ENCODE measurements around the gene DUSP19.

Gene DUSP19

GRCh38 chr2:183037074-183037552, 41.4 kb upstream of the DUSP19 start:
- peak; percentile 42 for ATAC-seq
- TF ChIP-seq PPARA (CRISPR knock-in tag; IDR thresholded peaks at IDR 0.05; ENCODE audit: borderline replicate concordance) (no peak), ZNF70 (CRISPR knock-in tag; IDR thresholded peaks at IDR 0.05) (peak; percentile 96)

GRCh38 chr2:183037553-183038340, 40.8 kb upstream of the DUSP19 start:
- ATAC-seq: peak; percentile 53
- TF ChIP-seq PATZ1 (CRISPR knock-in tag; IDR thresholded peaks at IDR 0.05; ENCODE audit: borderline replicate concordance) (0 out of 2 replicates have a peak, but pooled peaks have one; percentile 21), CSDC2 (CRISPR knock-in tag; IDR thresholded peaks at IDR 0.05) (no peak), ZNF8 (CRISPR knock-in tag; IDR thresholded peaks at IDR 0.05) (no peak)

GRCh38 chr2:183038341-183039300, 39.9 kb upstream of the DUSP19 start, which contains the start of gene NCKAP1:
Gene NCKAP1, minus strand, starts transcription at chr2:183038457. Its CDS starts 358 bp downstream, at chr2:183038099.
- ATAC-seq: peak; percentile 89
- TF ChIP-seq TSHZ2 (CRISPR knock-in tag; IDR thresholded peaks at IDR 0.05): 0 out of 2 replicates have a peak, but pooled peaks have one; percentile 48
- no peak for TF ChIP-seq ESRRG (CRISPR knock-in tag; IDR thresholded peaks at IDR 0.05)

GRCh38 chr2:183040604-183041003, 37.9 kb upstream of the DUSP19 start:
- ATAC-seq: no peak
- TF ChIP-seq ZC3H10 (CRISPR knock-in tag; IDR thresholded peaks at IDR 0.05) (no peak), RARB (CRISPR knock-in tag; IDR thresholded peaks at IDR 0.05) (no peak), POU6F1 (CRISPR knock-in tag; IDR thresholded peaks at IDR 0.05; ENCODE audit: borderline replicate concordance, low read depth) (no peak), ZNF565 (CRISPR knock-in tag; conservative IDR thresholded peaks at IDR 0.05; ENCODE audit: low read depth) (no peak), CSDC2 (CRISPR knock-in tag; IDR thresholded peaks at IDR 0.05) (no peak), SNAI2 (CRISPR knock-in tag; IDR thresholded peaks at IDR 0.05) (no peak), ZNF70 (CRISPR knock-in tag; IDR thresholded peaks at IDR 0.05) (no peak), OSR1 (CRISPR knock-in tag; IDR thresholded peaks at IDR 0.05) (no peak), ZFP30 (CRISPR knock-in tag; IDR thresholded peaks at IDR 0.05) (no peak), GLIS3 (CRISPR knock-in tag; IDR thresholded peaks at IDR 0.05) (no peak), TSHZ2 (CRISPR knock-in tag; IDR thresholded peaks at IDR 0.05) (no peak), ZNF8 (CRISPR knock-in tag; IDR thresholded peaks at IDR 0.05) (no peak), CSRNP3 (CRISPR knock-in tag; IDR thresholded peaks at IDR 0.05) (no peak), ESRRG (CRISPR knock-in tag; IDR thresholded peaks at IDR 0.05) (no peak), CREB5 (CRISPR knock-in tag; IDR thresholded peaks at IDR 0.05; ENCODE audit: low read depth) (no peak), PATZ1 (CRISPR knock-in tag; IDR thresholded peaks at IDR 0.05; ENCODE audit: borderline replicate concordance) (no peak), ISL1 (CRISPR knock-in tag; IDR thresholded peaks at IDR 0.05) (no peak)

All from SK-N-SH treated with all-trans-retinoic acid at 6 μM for 48 hours (cell line).